Astrocyte of the cerebellum (primary cell): ENCODE data around the gene KTN1.
A peak's percentile ranks its signal among the peaks of the same experiment; 100 is the strongest.

Experiments
- DNase-seq: peaks from one replicate; pipeline ENCODE4 v3.0.0-alpha.2; 2011; ENCODE audit warnings: low read depth
- H3K4me3 ChIP-seq: 2 replicates; pipeline ENCODE4 v1.5.1; 2011; ENCODE audit warnings: mild to moderate bottlenecking, low read depth, low read length, moderate library complexity
- CTCF ChIP-seq: IDR thresholded peaks from 2 replicates; pipeline ENCODE4 v1.5.1; 2012; ENCODE audit warnings: low read length, low read depth, moderate library complexity, mild to moderate bottlenecking; ENCODE audit errors: missing control alignments
- in situ Hi-C: cut with HindIII; loops from 2 replicates; pipeline ENCODE4 v1.10.0; 2017; ENCODE audit warnings: low sequenced_read_pairs

The KTN1 gene

DNA sequence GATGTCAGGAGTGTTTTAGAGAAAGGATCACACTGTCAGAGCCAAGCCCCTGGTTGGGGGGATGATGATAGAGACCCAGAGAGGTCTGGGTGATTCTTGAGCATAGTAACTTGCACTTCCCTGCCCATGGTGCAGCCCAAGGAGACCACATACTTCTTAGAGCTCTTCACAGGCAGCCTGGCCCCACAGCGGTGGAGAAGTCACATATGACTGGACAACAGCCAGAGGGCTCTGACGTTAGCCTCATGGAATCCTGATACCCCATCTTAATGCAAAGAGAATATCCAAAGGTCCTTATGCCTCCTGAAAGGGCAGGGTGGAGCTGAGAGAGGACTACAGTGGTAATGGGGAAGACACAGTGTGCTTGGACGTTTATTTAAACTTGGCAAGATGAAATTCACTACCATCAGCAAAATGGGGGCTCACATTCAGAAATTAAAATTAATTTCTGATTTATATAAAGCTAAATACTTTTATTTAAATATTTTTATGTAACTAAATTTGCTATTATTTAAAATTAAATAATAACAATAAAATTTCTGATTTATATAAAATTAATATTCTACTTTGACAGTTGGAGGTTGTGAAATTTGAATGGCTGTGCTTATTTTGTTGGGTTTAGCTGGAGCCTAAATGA is 131.3 kb downstream of the KTN1 start:
- in situ Hi-C loops: no loop called here
- no peak for TF ChIP-seq CTCF
- no peak for DNase-seq
- no peak overlapping the region for H3K4me3 ChIP-seq

DNA sequence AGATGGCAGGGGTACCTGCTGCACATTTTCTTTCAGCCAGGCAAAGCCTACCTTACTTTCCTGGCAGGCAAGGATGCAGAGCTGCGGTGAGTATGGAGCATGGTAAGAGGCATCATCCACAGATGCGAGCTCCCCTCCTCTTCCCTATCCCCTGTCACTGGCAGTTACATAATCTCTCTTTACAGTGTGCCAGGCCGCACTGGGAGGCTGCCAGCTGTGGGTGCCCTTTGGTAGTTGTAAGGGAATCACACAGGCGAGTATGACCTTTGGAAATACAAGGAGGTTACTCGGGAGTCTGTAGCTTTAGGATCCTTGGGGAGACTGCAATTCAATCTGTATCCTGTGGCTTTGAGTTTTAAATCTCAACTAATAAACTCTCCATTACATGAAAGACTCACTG is 132.5 kb downstream of the KTN1 start:
- in situ Hi-C loops: no loop called here
- TF ChIP-seq CTCF: no peak
- DNase-seq: no peak
- H3K4me3 ChIP-seq: no peak overlapping the region

DNA sequence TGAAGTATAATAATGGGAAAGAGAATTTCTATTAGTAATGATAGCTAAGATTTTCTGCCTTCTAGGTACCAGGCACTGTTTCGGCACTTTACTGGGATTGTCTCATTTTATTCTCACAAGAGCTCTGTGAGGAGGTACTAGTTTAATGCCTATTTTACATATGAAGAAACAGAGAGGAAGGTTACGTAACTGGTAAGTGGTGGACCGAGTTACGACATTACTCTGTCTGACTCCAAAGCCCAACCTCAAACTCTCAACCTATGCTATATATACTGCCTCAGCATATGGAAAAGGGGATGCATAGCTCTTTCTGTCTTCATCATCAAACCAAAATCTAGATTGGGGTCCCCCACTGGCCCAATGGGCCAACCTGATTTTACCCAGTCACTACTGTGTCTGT is 133.5 kb downstream of the KTN1 start:
- no peak overlapping the region for H3K4me3 ChIP-seq
- no peak for DNase-seq
- TF ChIP-seq CTCF: no peak
- in situ Hi-C loops: no loop called here

- in situ Hi-C loops: no loop called here
- no peak for TF ChIP-seq CTCF
- H3K4me3 ChIP-seq: no peak overlapping the region
- peak; percentile 77 for DNase-seq
Observed at GRCh38 chr14:55715889-55716288, 135.9 kb downstream of the KTN1 start.

DNA sequence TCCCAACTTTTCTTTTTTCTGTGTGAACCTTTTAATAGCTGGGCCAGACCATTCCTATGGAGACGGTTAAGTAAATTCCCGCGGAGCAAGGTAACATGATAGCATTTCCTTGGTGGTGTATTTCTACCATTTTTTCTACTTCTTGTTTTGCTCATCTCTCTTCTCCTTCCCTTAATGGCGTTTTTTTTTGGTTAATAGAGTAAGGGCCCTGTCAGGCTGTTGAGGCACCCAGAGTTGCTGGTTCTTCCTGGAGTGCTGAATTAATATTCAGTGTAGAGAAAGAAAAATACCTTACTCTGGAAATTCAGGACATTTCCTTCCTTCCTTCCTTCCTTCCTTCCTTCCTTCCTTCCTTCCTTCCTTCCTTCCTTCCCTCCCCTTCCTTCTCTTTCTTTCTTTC is 137.6 kb downstream of the KTN1 start:
- no peak for TF ChIP-seq CTCF
- H3K4me3 ChIP-seq: no peak overlapping the region
- in situ Hi-C loops: no loop called here
- no peak for DNase-seq

- in situ Hi-C loops: no loop called here
- no peak overlapping the region for H3K4me3 ChIP-seq
- TF ChIP-seq CTCF: no peak
- DNase-seq: no peak
Observed at GRCh38 chr14:55718551-55718950, 138.5 kb downstream of the KTN1 start.

DNA sequence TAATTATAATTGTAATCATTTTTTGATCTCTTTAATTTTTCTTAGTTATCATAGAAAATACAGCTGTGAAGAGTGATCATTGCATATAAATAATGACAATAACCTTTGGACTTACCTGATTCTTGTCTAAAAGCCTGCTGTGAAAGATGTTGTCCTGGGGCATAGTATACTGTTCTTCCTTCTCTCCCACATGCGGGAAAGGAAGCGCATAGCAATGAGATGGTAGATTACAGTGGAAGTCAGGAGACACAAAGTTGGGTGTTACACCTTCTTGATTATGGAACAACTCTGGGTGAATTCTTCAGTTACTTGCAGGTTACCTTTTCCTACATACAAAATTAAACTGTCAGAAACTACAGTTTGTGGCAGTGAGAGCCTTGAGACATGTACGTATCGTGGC is 140.8 kb downstream of the KTN1 start:
- no peak for TF ChIP-seq CTCF
- no peak for DNase-seq
- in situ Hi-C loops: no loop called here
- no peak overlapping the region for H3K4me3 ChIP-seq
